Dedifferentiated amniotic fluid mesenchymal stem cell (primary cell): ENCODE measurements around the gene JAKMIP2.
"Not testable (repeated sequence)": the region's sequence is repeated elsewhere in the genome, so short reads cannot be mapped to it uniquely, and the experiment has no call there.

Experiments
- DNase-seq: peaks from one replicate; pipeline ENCODE4 v3.0.0-alpha.2; 2016; ENCODE audit errors: extremely low spot score

JAKMIP2 gene

DNA sequence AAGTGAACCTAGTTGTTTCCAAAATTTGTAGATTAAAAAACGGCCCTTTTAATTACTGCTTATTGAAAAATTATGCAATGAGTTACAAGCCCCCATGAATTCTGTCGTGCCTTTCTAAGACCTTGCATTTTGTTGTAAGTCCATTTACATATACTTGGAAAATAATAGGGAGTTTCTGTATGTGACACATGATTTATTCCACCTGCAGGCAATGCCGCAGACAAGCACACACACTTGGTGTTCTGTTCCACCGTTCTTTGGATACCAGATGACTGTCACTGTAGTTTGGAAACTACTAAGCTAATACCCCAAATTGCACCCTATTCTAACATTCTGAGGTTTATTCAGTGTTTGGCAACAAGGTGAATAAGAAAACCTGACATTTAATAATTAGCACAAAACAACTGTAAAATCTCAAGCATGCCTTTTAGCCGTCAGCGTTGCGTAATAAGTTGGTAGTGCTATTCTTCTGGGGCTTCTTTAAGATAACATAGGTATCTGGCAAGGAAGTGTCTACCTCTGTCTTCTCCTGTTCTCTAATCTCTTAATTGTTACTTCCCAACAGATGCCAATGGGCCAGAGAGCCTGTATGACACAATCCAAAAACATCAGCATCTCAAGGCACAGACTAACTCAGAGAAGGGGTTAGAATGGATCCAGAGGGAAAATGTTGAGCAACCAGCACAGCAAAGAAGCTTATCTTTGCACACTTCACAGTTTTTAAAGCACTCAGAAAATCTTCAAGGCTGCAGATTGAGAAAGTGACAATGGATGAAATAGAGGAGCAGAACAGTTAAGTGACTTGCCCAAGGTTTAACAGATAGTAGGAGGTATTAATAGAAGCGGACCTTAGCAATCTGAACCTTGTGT is 224.4 kb downstream of the JAKMIP2 start:
- no peak for DNase-seq

- no peak for DNase-seq
These were observed 227.4 kb downstream of the JAKMIP2 start for GRCh38 chr5:147555176-147555575.

DNA sequence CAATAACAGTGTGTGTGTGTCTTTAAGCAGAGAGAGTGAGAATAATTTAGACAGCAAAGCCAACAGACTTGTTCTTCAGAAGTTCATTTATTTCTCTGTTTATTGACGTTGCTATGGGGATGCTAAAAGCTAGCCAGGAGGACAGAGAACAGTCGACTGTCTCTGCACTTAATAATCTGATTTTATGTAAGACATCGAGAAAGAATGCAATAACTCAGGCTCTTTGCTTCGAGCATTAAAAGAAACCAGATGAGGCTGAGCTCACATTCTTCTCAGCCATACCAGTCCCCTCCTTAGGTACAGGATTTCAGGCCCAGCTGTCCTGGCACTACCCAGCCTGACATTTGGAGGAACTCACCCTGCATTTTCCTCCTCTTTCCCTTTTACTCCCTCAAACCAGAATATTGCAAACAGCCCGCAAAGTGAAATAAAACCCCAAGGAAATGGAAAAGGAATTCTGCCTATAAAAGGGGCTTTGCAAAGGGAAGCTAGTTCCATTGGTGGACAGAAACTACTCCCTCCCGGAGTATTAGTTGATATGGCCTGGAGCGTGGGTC is 228.2 kb downstream of the JAKMIP2 start:
- DNase-seq, result peak; percentile 96

DNA sequence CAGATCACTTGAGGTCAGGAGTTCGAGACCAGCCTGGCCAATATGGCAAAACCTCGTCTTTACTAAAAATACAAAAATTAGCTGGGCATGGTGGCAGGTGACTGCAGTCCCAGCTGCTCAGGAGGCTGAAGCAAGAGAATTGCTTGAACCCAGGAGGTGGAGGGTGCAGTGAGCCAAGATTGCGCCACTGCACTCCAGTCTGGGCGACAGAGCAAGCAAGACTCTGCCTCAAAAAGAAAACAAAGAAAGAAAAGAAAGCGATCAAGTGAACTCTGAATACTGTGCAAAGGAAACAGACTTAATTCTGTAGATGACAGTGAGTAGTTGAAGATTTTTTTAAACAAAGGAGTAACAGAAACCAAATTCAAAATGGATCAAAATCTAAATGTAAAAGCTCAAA is 228.7 kb downstream of the JAKMIP2 start:
- DNase-seq, result not testable (repeated sequence)

GRCh38 chr5:147552897-147553296 is 229.6 kb downstream of the JAKMIP2 start:
- DNase-seq, result no peak

GRCh38 chr5:147551677-147552076 is 230.9 kb downstream of the JAKMIP2 start:
- no peak for DNase-seq

DNA sequence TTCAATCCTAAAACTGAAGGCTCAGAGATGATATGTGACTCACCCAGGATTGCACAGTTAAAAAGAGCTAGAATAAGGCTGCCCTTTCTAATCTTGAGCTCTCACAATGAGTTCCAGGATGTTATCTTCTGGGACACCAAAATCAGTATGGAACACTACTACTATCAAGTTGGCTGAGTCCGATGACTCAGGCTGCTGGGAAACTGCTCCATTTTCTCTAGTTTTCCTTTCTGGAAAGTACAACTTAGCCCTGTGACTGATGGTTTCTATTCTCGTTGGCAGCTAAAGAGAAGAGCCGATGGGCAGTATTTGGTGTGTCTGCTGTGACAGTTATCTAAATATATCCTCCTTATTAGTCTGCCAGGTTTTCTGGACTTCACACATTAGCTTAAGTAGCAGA is 234.8 kb downstream of the JAKMIP2 start:
- DNase-seq, result no peak

- no peak for DNase-seq
These were observed 238.0 kb downstream of the JAKMIP2 start for GRCh38 chr5:147544556-147544955.

- peak; percentile 61 for DNase-seq
These were observed 243.5 kb downstream of the JAKMIP2 start for GRCh38 chr5:147539053-147539452.

DNA sequence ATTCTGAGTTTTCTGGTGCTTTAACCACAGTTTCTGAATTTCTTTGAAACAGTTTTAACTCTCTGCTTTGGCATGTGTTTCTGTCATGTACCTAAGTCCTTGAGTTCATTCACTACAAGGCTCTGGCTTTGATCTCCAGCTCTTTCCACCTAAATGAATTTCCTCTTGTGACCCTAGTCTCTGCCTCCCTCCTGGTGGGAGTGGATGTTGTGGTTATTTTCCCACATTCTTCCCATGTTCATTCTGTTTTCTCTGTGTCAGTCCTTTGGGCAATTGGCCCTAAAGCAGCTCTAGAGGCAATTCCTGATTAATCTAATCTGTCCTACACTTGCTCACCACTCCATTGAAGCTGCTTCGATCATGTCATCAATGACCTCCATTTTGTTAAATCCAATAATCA is 244.3 kb downstream of the JAKMIP2 start:
- no peak for DNase-seq
